KOPT-K1 (cell line): ENCODE measurements around the gene ME1.
"Not testable (repeated sequence)": the region's sequence is repeated elsewhere in the genome, so short reads cannot be mapped to it uniquely, and the experiment has no call there.

Source experiments
- H3K27ac ChIP-seq: fragments of 200-600 bp; sonication (generic); 2 replicates; pipeline ENCODE4 v1.5.1; 2016; ENCODE audit warnings: antibody characterized with exemption, mild to moderate bottlenecking, low read depth, low read length; ENCODE audit not compliant: poor library complexity, severe bottlenecking
- H3K36me3 ChIP-seq: fragments of 200-600 bp; sonication (generic); 2 replicates; pipeline ENCODE4 v1.5.1; 2017; ENCODE audit warnings: antibody characterized with exemption, mild to moderate bottlenecking, low read length, moderate library complexity; ENCODE audit not compliant: insufficient read depth
- H3K9me3 ChIP-seq: fragments of 200-600 bp; sonication (generic); 2 replicates; pipeline ENCODE4 v1.5.1; 2017; ENCODE audit warnings: antibody characterized with exemption, low read length, mild to moderate bottlenecking; ENCODE audit not compliant: insufficient read depth, poor library complexity, severe bottlenecking

ME1 gene

DNA sequence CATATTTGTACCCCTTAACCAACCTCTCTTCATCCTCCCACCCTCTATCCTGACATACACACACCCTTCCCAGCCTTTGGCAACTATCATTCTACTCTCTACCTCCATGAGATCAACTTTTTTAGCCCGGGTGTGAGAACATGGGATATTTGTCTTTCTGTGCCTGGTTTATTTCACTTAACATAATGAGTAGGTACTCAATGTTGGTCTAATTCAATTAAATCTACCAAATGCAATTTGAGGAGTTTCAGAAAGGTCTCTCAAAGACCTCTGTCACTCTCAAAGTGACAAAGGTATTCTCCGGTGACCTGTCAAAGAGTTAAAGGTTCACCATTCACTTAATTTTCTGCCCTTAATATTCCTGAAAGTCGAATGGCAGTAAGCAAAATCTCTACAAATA lies 87.7 kb downstream of the ME1 start:
- no peak overlapping the region for H3K27ac ChIP-seq
- no peaks in the 10 kb centered on the region for H3K9me3 ChIP-seq
- H3K36me3 ChIP-seq = no peaks in the 10 kb centered on the region

- Histone ChIP-seq H3K27ac (no peak overlapping the region), H3K9me3 (no peaks in the 10 kb centered on the region), H3K36me3 (no peaks in the 10 kb centered on the region)
These were observed 89.1 kb downstream of the ME1 start for GRCh38 chr6:83341765-83342164.

DNA sequence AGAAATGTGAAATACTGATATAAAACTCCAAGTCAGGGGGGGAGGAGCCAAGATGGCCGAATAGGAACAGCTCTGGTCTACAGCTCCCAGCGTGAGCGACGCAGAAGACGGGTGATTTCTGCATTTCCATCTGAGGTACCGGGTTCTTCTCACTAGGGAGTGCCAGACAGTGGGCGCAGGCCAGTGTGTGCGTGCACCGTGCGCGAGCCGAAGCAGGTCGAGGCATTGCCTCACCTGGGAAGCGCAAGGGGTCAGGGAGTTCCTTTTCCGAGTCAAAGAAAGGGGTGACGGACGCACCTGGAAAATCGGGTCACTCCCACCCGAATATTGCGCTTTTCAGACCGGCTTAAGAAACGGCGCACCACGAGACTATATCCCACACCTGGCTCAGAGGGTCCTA lies 96.9 kb downstream of the ME1 start:
- H3K27ac ChIP-seq, H3K9me3 ChIP-seq: not testable (repeated sequence)

GRCh38 chr6:83333500-83333899 lies 97.4 kb downstream of the ME1 start:
- H3K36me3 ChIP-seq = no peaks in the 10 kb centered on the region
- no peaks in the 10 kb centered on the region for H3K9me3 ChIP-seq
- no peak overlapping the region for H3K27ac ChIP-seq

More for the DNA sequence above, 96.9 kb downstream of the ME1 start:
- H3K36me3 ChIP-seq = not testable (repeated sequence)

DNA sequence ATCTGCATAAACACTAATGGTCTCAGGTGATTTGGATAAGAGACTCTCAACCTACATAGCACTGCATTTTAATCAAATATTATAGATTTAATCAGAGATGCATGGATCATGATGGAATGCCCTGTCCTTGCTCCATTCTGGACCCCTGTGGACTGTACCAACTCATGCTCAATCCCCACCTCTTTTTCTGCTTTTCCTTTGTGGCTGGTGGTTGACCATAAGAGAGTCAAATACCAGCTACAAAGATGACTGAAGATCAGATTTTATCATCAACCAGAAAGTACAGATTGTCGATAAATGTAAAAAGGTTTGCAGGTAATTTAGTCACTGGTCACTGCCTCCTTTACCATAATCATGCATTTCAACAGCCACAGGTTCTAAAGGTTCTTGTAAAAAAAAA lies 116.2 kb downstream of the ME1 start:
- Histone ChIP-seq H3K36me3 (no peaks in the 10 kb centered on the region), H3K9me3 (no peaks in the 10 kb centered on the region), H3K27ac (no peak overlapping the region)

- no peaks in the 10 kb centered on the region for H3K9me3 ChIP-seq
- no peak overlapping the region for H3K27ac ChIP-seq
- H3K36me3 ChIP-seq = no peaks in the 10 kb centered on the region
These were observed 117.0 kb downstream of the ME1 start for GRCh38 chr6:83313882-83314281.

DNA sequence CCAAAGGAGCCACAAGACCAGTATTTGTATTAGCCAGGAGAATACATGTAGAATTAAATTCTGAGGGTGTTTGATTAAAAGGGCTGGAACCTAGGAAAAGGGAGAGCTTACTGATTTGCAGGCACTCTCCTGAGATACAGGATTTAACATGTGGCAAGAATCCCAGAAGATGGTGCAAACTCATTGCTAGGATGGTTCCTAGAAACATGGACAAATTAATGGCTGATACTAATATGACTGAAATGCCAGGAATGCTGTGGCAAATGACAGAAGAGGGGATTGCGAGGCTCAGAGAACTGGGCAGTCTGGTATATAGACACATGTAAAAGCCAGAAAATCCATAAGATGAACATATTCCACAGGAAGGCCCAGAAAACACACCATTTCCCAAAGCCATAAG lies 119.6 kb downstream of the ME1 start:
- no peaks in the 10 kb centered on the region for H3K36me3 ChIP-seq
- H3K9me3 ChIP-seq = no peaks in the 10 kb centered on the region
- no peak overlapping the region for H3K27ac ChIP-seq

GRCh38 chr6:83310046-83310445 lies 120.8 kb downstream of the ME1 start:
- Histone ChIP-seq H3K9me3 (no peaks in the 10 kb centered on the region), H3K27ac (no peak overlapping the region), H3K36me3 (no peaks in the 10 kb centered on the region)

DNA sequence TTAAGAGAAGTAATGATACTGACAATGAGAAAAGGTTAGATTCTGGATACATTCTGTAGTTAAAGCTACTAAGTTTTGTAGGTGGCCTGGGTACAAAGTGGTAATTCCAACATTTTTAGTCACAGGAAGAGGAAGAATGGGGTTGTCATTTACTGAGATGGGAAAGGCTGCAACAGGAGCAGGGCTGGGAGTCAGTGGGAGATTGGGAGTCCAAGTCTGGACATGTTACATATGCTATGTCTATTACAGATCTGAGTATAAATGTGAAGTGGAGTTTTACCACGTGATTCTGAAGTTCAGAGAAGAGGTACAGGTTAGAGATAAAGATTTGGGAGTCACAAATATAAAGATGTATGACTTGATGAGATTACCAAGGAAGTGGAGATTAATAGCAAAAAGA lies 121.5 kb downstream of the ME1 start:
- Histone ChIP-seq H3K27ac (no peak overlapping the region), H3K9me3 (no peaks in the 10 kb centered on the region)

GRCh38 chr6:83308833-83309232 lies 122.0 kb downstream of the ME1 start:
- Histone ChIP-seq H3K9me3 (no peaks in the 10 kb centered on the region), H3K27ac (no peak overlapping the region), H3K36me3 (no peaks in the 10 kb centered on the region)

More for the DNA sequence above, 121.5 kb downstream of the ME1 start:
- no peaks in the 10 kb centered on the region for H3K36me3 ChIP-seq

GRCh38 chr6:83307849-83308248 lies 123.0 kb downstream of the ME1 start:
- no peak overlapping the region for H3K27ac ChIP-seq
- H3K36me3 ChIP-seq = no peaks in the 10 kb centered on the region
- no peaks in the 10 kb centered on the region for H3K9me3 ChIP-seq

DNA sequence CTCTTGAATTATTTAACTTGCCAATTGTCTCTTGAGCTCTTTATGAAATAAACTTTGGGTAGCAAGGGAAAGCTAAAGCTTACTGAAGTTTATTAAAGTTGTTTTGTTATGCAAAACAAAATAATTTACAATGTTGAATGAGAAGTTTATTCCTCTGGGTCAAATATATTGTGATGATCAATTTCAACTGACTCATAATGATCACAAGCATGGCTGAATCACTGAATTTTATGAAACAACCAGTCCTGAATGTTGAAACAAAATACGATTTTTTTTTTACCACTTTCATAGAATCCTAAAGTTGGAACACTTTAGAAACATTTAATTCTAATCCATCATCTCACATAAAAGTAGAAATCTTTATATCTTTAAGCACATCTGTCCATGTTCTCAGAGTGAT lies 127.4 kb downstream of the ME1 start:
- no peaks in the 10 kb centered on the region for H3K9me3 ChIP-seq
- no peak overlapping the region for H3K27ac ChIP-seq

GRCh38 chr6:83294676-83295075 lies 136.2 kb downstream of the ME1 start:
- Histone ChIP-seq H3K9me3 (no peaks in the 10 kb centered on the region), H3K36me3 (no peaks in the 10 kb centered on the region), H3K27ac (no peak overlapping the region)

More for the DNA sequence above, 127.4 kb downstream of the ME1 start:
- no peaks in the 10 kb centered on the region for H3K36me3 ChIP-seq

DNA sequence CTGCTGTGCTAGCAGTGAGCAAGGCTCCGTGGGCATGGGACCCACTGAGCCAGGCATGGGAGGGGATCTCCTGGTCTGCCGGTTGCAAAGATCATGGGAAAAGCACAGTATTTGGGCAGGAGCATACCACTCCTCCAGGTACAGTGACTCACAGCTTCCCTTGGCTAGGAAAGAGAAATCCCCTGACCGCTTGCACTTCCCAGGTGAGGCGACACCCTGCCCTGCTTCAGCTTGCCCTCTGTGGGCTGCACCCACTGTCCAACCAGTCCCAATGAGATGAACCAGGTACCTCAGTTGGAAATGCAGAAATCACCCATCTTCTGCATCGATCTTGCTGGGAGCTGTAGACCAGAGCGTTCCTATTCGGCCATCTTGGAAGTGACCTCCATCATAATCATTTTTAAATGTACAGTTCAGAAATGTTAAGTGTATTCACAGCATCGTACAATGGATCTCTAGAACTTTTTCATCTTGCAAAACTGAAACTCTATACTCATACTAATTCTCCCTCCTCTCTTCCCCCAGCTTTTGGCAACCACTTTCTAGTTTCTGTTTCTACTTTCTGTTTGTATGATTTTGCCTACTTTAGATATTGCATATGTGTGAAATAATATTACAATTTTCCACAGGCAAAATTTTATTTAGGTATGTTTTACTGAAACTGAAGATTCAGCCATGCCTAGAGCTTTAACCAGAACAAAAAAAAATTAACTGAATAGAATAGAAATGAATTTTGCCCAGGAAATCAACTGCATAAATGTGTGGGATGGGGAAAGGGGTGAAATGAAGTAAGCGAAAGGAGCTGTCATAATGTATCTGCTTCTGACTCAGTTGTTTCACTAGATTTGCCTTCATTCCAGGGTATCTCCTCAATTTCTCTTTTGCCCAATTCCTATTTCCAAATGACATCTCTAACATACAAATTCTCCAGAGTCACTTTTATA lies 137.7 kb downstream of the ME1 start:
- Histone ChIP-seq H3K27ac (no peak overlapping the region), H3K36me3 (no peaks in the 10 kb centered on the region), H3K9me3 (no peaks in the 10 kb centered on the region)

GRCh38 chr6:83287298-83287697 lies 143.6 kb downstream of the ME1 start:
- not testable (repeated sequence) for H3K27ac ChIP-seq, H3K36me3 ChIP-seq, H3K9me3 ChIP-seq

DNA sequence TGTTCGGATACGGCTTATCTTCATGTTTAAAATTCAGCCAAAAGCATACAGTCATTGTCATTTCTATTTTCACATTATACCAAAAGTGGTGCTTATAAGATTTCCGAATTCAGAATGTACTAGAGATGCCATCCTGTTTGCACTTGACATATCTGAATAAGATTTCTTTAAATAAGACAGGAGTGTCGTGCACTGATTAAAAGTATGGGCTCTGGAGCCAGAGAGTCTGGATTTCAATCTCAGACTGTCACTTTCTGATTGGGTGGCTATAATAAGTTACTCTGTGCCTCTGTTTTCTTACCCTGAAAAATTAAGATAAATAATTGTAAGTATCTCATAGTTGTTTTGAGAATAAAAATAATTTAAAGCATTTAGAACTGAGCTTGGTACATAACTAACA lies 144.9 kb downstream of the ME1 start:
- H3K27ac ChIP-seq = no peak overlapping the region
- H3K9me3 ChIP-seq = no peaks in the 10 kb centered on the region
- H3K36me3 ChIP-seq = no peaks in the 10 kb centered on the region
